Stimulated activated naive CD4-positive, alpha-beta T cell (primary cell): ENCODE measurements around the gene BRS3.

Source experiments
- DNase-seq, 6 experiments: peaks; one replicate each; lab custom pipeline; 2025; lab: John Stamatoyannopoulos, UW

The BRS3 gene

GRCh38 chrX:136495043-136495442 lies 7.3 kb downstream of the BRS3 start:
- DNase-seq = no peak

DNA sequence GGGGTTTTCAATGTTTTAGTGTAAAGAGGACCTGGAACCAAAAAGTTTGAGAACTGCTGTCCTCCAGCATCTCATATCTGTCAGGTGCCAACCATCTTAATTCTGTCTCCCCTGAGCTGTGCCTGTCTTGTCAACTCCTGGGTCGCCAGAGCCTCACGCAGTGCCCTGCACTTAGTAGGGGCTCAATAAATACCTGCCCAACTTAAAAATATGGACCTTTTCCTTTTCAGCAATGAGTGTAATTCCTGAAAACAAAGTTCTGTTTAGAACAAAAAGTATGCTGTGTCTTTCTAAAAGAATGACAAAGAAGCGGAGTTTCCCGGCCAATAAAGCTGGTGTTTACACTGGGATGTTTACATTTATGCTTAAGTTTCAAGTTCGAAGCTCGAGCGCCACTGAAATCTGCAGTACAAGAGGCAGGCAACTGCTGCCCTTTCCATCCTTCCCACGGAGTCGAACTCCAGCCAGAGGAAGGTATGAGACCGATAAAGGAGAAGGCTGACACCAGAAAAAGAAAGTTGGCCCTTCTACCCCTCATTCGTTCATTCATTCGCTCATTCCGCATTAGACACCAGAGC lies 8.5 kb downstream of the BRS3 start:
- DNase-seq = no peak

DNA sequence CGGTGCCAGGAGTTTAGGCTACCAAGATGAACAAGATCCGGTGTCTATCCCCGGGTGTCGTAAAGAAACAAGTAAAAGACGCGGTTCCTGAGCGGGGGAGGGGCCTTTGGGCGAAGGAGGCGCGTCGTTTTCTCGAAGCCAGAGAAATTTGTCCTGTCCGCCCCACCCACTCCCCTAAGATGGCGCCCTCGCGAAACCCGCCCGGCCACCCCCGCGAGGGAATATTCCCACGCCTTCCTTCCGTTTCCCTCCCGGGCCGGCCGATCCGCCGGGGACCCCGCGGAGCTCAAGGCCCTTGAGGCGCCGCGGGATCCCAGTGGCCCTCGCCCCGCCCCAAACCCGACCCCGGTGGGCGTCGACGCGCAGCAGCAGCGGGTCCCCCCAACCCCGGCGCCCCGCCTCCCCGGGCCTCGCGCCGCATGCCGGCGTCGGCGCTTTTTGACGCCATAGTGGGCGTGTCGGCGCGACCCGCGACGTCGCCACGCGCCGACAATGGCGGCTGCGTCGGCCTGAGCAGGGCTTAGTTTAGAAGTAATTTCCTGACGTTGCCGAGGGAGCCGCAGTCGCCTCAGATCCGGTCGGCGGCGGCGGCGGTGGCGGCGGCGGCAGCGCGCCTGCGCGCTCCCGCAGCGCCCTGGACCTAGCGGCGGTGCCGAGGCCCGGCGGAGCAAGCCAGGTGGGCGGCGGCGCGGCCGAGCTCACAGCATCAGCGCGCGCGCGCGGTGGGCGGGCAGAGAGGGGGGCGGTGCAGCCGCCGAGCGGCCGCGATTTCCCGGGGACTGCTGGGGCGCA lies 9.2 kb downstream of the BRS3 start:
- peak; percentile 82 to 94 (median 86) for DNase-seq

DNA sequence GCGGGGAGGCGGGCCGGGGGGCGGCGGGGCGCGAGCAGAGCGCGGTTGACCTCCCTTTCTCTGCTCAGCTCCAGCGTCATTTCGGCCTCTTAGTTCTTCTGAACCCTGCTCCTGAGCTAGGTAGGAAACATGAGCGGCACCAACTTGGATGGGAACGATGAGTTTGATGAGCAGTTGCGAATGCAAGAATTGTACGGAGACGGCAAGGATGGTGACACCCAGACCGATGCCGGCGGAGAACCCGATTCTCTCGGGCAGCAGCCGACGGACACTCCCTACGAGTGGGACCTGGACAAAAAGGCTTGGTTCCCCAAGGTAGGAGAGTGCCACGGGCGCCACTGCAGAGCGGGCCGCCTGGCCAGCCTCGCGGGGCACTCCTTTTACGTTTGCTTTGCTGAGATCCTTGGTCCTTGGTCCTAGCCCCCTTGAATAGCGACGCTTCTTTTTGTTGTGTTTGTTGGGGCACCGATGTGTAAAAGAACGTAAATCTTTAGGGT lies 9.9 kb downstream of the BRS3 start, which contains the start of gene HTATSF1:
Gene HTATSF1, plus strand, starts transcription at position 37 of the 497 bp plus-strand sequence. Its CDS starts 93 bp downstream, at position 130.
- no peak for DNase-seq

DNA sequence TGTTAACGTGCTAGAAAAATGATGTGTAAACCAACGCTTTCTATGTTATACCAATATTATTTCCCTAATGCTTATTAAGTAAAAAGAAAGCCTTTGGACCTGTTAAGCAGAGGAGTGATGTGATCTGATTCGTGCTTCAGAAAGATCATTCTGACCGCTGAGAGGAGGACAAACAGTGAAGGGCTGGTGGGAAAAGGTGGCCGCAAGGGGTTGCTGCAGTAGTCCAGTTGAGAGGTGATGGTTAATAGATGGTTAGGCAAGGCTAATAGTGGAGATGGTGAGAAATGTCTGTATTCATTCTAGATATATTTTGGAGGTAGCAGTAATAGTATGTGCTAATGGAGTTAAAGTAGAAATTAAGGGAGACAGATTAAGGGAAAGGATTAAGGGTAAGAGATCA lies 31.3 kb downstream of the BRS3 start:
- DNase-seq = no peak

DNA sequence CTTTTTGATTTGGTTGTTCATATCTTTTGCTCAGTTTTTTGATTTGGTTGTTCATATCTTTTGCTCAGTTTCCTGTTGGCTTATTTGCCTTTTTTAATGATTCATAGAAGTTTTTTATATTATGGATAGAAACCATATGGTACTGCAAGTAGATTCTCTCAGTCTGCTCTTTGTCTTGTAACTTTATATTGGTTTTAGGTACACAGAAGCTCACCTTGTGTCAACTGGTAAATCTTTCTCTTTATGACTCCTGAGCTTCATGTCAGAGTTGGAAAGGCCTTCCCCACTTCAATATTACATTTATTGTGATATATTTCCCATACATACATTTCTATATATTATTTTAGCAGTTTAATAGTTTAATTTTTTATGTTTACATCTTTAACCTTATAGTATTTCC lies 36.0 kb downstream of the BRS3 start:
- DNase-seq = no peak

DNA sequence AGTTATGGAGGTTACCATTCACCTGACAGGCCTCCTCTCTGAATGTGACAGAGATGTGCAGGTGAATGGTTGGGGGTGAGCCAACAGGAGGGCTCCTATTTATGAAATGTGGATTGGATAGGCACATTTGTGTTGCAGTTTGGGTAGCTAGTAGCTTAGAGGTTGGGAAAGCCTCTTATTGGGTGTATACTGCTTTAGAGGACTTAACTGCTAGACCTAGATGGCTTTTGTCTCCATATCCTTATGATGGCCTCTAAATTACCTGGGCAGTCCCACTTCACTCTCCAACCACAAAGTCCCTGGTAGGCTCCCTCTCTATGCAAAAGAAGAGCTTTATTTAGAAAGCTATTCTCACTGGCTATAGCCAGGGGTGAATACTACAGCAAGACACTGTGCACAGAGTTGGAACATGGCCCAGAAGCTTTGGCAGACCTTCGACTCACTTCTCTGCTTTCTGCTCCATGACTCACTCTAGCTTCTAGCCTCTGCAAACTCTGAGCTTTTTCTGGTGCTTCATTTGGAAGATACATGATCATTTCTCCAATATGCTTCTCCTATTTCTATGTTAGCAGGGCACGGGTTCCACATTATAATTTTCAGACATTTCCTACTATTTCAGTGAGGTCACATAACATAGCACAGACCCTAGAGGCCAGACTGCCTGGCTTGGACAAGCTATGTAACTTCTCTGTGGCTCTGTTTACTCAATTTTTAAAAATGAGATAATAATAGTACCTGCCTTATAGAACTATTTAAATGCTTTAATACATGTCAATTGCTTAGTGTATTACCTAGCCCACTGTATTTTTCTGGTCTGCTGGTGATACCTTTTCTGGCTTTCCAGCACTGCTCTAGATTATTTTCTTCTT lies 38.2 kb downstream of the BRS3 start:
- no peak for DNase-seq

DNA sequence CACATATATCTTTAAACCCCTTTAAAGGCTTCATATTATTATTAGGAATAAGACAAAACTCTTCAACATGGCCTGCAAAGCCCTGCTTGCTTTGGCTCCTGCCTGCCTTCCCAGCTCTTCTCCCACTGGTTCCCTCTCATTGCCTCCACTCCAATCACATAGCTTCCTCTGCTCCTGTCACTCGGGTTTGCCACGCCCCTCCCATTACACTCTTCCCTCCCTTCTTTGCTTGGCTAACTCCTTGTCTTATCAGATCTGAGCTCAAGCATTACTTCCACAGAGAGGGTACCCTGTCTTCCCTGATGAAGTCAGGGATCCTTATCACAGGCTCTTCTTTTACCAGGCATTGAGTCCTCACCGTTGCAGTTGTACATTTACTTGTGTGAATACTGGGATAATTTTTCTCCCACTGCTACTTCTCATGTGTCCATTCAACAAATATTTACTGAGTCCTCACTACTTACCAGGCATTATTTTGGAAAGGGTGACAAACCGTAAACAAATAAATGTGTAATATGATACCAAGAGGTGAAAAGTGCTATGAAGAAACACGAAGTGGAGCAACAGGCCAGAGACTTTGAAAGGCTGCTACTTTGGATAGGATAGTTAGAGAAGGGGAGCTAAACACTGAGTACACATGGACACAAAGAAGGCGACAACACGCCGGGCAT lies 41.0 kb downstream of the BRS3 start:
- no peak for DNase-seq

DNA sequence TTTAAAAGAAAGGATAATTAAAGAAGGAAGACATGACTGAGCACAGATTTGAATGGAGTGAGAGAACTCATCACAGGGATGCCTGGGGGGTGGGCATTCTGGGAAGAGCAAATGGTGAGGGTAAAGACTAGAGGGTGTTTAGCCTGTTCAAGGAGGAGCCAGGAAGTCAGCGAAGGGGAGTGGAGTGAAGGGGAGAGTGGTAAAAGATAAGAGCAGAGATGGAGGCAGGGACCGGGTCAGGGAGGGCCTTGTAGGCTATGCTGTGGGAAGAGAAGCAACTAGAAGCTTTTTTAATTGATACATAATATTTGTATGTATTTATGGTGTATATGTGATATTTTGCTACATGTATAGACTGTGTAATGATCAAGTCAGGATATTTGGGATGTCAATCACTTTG lies 42.0 kb downstream of the BRS3 start:
- no peak for DNase-seq

DNA sequence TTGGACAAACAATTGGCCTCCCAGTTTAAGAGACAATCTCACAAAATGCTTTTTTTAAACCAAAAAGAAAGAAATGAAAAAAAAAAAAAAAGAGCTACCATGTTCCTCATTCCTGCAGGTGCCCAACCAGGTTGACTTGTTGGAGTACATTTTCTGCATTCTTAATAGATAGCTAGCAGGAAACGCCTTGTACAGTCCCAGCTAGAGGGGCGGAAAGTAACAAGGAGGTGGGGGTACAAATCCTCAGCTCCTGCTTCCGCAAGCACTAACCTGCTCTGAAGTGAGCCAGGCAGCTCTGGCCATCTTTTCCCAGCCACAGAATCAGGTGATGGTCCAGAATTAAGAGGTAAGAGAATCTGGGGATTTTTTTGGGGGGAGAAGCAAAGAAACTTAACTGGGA lies 44.2 kb downstream of the BRS3 start, which contains the start of gene VGLL1:
Gene VGLL1, plus strand, starts transcription at position 265 of the 400 bp plus-strand sequence. CDS start 3,806 bp downstream, outside the sequence.
- no peak for DNase-seq

DNA sequence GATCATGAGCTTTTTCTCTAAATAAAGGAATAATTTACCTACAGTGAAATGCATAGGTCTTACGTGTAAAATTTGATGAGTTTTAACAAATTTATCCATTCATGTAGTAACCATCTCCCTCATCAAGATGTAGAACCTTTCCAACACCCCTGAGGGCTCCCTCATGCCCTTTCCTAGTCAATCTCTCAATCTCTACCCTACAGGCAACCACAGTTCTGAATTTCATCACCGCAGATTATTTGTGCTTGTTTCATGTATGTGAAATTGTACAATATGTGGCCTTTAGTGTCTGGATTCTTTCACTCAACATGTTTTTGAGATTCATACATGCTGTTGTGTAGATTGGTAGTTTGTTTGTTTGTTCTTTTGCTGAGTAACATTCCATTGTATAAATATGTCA lies 46.4 kb downstream of the BRS3 start:
- no peak for DNase-seq

DNA sequence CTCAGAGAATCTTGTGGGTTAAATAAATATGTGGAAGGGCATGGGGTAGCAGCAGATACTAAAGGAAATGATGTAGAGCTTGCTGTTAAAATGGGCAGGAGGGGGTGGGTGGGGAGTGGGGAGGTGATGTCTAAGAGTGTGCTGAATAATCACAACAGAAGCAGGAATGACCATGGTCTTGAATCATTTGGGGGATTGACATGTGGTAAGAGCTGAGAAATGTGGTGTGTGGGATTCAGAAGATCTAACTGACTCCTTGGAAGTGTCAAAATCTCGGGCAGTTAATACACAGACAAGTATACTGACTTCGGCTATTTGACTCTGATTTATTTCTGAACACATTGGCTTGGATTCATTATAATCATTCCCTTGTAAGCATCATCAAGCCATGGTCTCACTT lies 51.1 kb downstream of the BRS3 start:
- DNase-seq = no peak

DNA sequence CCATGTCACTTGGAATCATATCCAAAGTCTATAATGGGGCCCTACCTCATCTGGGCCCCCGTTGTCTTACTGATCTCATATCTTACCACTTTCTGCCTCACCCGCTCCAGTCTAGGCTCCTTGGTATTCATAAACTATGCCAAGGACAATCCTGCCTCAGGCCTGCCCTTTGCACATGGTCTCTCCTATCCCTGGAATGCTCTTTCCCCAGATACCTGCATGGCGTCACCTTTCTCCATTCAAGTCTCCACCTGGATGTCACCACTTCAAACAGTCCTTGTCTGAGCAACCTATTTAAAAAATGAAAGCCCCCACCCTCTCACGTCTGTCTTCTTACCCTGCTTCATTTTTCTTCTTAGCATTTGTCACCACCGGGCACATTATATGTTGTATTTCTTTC lies 52.5 kb downstream of the BRS3 start:
- DNase-seq = no peak

DNA sequence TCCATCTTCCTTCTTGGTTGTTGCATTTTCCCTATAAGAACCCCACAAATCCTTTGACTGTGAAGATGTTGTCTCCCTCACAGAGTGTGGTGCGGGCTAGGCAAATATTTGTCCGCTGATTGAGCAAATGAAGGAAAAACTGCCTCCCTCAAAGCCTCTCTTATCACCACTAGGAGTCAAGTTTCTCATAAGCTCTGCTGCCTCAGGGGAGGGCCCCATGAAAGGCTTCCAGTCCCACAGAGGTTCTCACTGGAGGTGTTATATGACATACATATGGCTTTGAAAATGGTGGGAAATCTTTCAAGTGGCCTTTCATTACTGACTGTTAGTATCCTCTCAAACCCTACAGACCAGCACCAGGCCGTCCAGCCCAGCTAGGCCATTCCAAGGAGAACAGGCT lies 53.5 kb downstream of the BRS3 start:
- no peak for DNase-seq

GRCh38 chrX:136542281-136542680 lies 54.5 kb downstream of the BRS3 start:
- DNase-seq = peak in 2 of 6 experiments; percentile 1 to 3
